ENCODE results near the gene NANOS2. TPM values are rescaled to one million over a fixed set of nuclear protein-coding genes. Genes with fewer than 3 reads are reported as not detected.
"Not testable (repeated sequence)": the region's sequence is repeated elsewhere in the genome, so short reads cannot be mapped to it uniquely, and the experiment has no call there.

NANOS2 gene
- total RNA-seq, 1 donor from 2014 or later: not detected

DNA sequence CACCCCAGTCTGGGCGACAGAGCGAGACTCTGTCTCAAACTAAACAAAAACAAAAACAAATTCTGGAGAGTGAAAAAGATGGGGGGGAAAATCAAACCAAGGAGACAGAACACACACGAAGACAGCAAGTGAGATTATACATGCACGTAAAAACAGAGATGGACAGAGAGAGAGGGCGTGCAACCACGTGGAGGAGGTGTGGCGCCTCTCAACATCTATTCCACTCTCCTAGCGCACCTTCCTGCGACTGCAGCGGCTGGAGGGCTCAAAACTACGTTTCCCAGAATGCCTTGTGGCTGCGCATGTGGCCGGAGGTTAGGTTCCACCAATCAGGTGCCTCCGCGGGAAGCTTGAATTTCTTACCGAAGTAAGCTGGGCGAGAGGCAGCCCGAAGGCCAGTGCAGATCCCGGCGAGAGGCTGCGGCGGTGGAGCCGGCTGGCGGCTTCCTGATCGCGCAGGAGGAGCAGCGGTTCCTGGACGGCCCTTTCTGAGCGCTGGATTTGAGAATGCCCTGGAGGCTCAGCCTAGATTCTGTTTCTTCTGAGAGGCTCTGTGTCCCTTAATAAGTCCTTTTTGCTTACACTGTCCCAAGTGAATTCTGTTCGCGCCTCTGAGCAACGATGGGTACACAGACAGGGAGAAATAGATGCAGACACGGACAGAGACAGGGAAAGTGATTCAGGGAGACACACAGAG lies 13.1 kb upstream of the NANOS2 start:
- DNase-seq: peak; percentile 94

DNA sequence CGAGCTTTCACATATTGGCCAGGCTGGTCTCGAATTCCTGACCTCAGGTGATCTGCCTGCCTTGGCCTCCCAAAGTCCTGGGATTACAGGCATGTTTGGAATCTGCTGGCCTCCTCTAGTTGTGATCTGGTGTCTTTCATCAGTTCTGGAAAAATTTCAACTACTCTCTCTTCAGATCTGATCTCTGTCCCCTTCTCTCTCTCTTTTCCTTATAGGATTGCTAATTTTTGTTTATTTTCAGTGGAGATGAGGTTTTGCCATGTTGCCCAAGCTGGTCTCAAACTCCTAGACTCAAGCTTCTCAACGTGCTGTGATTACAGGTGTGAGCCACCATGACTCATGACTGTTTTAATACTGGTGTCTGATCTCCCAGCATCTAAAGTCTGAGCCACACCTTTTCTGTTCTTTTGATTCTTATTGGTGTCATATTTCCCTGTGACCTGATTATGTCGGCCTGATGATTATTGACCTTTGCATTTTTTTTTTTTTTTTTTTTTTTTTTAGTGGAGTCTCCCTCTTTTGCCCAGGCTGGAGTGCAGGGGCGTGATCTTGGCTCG lies 10.4 kb upstream of the NANOS2 start:
- no peak for DNase-seq

DNA sequence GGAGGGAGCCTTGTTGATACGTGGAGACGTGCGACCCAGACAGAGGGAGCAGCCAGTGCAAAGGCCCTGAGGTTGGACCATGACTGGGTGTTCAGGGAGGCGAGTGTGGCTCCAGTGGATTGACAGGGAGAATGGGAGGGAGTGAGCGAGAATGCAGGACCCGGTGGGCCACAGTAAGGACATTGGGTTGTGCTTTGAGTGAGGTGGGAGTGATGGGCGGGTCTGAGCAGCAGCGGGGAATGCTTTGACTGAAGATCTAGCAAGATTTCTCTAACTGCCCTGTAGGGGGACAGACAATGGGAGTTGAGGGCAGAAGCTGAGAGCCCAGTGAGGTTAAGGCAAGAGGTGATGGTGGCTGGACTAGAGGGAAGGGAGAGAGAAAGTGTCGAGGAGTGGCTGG lies 7.7 kb upstream of the NANOS2 start:
- DNase-seq: peak; percentile 26

DNA sequence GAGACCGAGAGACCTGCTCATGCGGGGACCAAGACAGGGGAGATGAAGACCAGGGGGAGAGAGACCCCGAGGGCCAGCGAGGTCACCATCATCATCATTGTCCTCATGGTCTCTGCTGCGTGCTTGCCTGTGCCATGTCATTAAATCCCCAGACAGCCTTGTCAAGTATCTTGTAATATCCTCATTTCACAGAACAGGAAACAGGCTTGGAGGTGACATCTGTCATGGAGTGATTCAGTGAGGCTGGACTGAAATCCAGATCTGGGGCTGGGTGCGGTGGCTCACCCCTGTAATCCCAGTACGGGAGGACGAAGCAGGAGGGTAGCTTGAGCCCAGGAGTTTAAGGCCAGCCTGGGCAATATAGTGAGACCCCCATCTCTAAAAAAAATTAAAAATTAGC lies 5.9 kb upstream of the NANOS2 start:
- DNase-seq: no peak

DNA sequence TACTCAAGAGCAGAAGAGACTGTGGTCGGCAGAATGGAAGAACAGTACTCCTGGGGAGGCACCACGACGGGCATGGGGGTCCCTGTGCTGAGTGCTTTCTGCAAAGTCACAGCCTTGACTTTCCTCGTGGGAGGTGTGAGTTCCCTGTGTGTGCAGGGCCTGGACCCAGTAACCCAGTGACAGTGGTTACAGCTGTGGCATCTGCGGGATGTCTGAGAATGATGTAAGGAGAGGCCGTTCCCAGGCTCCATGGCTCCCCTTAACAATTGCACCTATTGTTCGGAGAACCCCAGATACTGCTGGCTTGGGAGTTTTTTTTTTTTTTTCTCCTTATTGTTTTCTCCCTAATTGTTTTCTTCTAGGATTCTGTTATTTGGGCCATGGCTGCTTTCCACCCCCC lies 5.1 kb upstream of the NANOS2 start:
- DNase-seq: no peak

DNA sequence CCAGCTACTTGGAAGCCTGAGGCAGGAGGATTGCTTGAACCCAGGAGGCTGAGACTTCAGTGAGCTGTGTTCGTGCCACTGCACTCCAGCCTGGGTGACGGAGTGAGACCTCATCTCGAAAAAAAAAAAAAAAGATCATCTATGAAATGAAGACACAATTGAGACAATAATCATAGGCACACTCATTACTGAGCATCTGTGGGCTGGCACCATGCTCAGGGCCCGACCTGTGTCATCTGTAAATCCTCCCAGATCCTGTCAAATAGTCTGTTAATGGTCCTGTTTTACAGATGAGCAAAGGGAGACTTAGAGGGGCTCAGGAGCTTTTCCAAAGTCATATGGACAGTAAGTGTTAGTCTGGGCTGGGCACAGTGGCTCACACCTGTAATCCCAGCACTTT lies 4.1 kb upstream of the NANOS2 start:
- DNase-seq: no peak

DNA sequence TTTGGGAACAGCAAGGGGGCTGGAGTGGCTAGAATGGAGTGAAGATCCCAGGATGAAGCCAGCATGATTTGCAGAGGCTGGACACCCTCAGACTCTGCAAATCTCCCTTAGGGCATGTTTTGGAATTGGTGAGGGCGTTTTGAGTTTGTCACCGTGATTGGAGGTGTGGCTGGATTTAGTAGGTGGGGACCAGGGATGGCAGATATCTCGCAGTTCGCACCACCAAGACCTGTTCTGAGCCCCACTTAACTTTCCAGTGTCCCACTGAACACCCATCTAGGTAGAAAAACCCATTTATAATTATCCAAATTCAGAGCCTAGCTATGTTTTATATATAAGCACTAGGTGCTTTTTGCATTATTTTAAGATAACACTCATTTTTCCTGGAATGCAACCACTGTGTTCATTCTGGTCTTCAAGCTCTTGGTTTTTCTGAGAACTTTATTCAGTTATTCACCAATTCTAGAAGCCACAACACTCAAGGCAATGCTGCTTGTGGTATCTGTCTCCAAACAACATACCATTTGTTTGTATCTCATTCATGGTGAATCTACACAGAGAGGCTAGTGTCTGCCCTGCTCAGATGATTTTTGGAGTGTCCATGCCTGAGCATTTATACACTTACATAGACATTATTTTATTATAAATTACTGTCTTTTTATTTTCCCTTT lies 3.0 kb upstream of the NANOS2 start:
- no peak for DNase-seq

DNA sequence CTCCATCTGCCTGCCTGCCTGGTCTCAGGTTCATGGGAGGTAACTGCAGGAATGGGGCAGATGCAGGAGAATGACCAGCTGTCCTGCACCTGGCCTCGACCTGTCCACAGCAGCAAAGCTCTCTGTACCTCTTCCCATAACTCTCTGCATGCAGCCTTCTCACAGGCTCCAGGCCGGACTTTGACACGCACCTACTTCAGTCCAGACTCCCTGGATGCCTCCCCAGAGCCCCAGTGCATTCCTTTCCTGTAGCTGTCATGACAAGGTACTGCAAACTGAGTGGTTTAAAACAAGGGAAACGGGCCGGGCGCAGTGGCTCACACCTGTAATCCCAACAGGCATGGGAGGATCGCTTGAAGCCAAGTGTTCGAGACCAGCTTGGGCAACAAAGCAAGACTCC lies 3.3 kb downstream of the NANOS2 start:
- DNase-seq: no peak

DNA sequence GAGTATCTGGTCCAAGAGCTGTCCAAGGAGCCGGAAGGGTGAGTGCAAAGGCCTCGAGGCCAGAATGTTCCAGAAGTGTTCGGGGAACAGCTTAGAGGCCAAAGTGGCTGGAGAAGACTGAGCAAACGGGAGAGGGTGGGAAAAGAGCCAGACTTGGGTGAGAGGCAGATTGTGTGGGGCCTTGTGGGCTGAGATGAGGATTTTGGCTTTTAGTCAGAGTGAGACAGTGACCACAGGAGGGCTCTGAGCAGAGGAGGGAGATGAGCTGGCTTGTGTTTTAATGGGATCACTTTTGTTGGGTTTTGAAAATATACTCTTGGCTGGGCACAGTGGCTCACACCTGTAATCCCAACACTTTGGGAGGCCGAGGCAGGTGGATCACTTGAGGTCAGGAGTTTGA lies 5.6 kb downstream of the NANOS2 start:
- DNase-seq: no peak

DNA sequence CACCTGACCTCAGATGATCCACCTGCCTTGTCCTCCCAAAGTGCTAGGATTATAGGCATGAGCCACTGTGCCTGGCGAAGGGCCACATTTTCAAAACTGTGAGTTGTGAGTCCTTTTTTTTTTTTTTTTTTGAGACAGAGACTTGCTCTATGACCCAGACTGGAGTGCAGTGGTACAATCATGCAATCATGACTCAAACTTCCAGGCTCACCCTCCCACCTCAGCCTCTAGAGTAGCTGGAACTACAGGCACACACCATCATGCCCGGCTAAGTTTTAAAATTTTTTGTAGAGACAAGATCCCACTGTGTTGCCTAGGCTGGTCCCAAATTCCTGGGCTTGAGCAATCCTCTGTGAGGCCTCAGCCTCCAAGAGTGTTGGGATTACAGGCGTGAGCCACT lies 8.4 kb downstream of the NANOS2 start:
- no peak for DNase-seq

DNA sequence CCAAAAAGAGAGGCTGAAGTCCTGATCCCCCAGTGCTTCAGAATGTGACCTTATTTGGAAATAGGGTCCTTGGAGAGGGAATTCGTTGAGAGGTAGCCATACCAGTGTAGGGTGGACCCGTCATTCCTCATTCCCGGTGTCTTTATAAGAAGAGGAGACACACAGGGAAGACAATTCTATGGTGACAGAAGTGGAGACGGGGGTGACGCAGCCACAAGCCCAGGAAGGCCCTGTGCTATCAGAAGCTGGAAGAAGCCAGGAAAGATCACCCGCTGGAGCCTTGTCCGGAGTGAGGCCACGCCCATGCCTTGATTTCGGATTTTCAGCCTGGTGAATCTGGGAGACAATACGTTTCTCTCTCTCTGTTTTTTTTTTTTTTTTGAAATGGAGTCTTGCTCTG lies 9.6 kb downstream of the NANOS2 start:
- no peak for DNase-seq

DNA sequence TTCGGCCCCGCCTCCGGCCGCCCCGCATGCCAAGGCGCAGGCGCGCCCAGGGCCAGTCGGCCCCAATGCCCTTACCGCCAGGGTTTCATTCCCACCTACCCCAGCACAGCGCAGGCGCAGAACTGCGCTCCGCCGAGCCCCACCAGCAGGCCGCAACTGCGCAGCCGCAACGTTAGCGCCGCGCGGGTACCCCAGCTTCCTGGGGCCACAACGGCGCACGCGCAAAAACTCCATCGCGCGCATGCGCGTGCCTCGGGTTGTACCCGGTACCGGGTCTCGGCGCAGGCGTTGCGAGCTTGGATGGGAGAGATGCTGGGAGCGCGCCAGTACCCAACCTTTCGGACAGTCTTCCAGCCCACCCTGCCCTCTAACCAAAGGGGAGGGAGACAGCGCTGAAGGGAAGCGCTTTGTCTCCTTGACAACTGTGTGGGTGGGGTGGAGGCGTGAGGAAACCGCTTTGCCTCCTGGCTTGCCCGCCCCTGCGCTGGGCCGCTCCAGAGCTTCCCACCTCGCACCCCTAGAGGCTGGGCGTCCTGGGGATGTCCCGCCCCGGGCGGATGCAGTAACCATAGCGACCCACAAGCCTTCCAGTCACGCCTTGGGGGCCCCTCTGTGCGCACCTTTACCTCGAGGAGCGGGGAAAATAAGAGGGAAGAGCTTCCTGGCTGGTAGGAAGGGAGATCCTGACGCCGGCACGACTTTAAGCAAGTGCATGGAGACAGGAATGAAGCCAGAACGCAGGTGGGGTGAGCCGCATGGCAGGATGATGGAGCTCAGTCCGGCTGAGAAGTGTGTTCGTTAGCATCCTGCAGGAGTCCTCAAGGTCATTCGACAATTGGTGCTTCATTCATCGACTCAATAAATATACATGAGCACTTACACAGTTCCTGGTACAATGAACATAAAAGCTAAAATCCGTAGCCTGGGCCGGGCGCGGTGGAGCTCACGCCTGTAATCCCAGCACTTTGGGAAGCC lies 11.6 kb downstream of the NANOS2 start:
- DNase-seq: peak; percentile 98

DNA sequence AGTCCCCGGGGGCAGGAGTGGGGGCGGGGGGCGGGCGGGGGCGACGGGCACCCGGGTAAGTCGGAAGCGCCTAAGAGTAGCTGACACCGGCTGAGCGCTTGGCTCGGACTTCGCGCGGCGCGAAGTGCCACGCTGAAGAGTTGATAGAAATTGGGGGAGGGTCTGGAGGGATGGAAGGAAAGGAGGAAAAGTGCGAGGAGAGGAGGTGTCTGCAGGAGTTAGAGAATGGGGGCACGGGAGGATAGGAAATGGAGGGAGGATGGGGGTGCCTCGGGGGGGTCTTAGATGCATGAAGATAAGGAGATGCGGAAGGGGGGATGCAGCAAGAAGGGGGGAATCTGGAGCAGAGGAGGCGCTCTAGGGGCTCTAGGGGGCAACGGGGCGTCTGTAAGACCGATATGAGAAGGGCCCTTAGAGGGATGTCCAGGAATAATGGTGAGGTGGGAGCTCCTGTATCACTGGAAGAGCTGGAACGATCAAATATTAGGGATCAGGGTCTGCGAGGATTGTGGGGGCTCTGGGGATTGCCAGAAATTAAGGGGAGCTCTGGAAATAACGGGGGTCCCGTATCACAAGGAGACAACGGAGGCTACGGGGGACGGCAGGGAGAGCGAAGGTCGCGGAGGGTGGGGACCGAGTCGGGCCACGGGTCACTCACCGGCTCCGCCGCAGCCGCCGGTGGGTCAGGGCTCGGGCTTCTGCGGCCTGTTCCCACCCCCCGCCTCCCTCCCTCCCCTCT lies 12.5 kb downstream of the NANOS2 start, which contains the start of gene MYPOP:
Gene MYPOP, minus strand, starts transcription at position 702 of the 739 bp plus-strand sequence. CDS start 840 bp downstream, outside the sequence.
- peak; percentile 14 for DNase-seq

DNA sequence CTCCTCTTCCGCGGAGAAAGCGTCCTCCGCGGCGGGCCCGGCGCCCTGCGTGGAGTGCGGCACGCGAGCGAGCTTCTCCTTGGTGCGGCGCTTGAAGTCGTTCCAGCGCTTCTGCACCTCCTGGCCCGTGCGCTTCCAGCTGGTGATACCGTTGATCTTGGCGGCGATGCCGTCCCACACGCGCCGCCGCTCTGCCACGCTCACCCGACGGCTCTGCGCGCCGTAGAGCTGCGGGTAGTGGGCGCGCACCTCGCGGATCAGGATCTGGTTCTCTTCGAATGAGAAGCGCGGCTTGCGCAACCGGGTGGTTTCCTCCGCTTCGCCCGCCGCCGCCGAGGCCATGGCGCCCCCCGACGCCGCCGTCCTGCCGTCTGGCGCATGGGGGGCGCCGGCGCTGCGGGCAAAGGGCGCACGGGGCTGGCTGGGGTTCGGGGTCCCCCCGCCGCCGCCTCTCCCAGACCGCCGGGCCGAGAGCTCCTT lies 13.1 kb downstream of the NANOS2 start:
- peak; percentile 47 for DNase-seq

DNA sequence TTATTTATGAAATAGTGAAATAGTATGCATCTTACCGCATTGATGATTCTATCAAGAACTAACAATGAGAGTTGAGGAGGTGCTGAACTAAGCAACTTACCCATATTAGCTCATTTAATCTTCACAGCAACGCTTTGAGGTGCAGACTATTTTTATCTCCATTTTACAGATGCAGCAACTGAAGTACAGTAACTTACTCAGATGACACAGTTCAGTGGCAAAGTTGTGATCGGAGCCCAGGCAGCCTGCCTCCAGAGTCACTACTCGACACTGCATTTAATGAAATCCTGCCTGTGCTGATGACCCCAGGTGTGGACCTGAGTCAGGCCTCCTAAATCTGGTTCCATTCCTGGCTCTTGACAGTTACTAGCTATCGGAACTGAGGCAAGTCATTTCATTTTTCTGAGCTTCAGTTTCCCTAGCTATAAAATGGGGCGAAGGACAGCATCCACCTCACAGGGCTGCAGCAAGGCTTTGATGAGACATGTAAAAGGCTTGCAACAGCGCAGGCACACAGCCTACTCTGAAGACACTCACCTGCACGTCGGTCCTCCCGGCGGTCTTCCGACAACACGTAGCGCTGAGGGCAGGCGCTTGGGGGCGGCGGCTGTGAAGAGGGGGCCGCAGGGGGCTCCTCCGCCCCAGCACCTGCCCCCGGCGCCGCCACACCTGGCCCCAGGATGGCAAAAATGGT lies 13.7 kb downstream of the NANOS2 start:
- DNase-seq: no peak

DNA sequence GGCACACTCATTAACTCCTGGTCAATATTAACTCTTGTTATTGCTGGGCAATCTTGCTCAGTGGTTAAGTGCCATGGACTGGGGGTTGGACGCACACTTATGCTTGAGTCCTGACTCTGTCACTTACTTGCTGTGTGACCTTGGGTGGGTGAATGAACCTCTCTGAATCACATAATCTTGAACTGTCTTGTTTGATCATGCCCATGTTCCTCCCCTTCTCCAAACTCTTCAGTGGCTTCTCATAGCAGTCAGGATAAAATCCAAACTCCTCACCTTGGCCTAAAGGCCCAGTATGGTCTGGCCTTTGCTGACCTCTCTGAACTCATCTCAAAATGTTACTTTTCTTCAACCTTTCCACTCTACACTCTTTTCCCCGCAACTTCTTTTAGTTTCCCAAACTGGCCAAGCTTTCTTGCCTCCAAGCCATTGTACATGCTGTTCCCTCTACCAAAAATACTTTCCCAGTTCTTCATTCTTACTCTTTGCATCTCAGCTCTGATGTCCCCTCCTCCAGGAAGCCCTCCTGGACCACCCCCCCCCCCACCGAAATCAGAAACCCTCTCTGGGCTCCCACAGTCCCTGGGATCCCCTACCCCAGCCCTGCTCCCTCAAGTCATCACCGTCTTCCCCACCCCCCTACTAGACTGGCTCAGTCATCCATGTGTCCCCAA lies 14.5 kb downstream of the NANOS2 start:
- DNase-seq: no peak

DNA sequence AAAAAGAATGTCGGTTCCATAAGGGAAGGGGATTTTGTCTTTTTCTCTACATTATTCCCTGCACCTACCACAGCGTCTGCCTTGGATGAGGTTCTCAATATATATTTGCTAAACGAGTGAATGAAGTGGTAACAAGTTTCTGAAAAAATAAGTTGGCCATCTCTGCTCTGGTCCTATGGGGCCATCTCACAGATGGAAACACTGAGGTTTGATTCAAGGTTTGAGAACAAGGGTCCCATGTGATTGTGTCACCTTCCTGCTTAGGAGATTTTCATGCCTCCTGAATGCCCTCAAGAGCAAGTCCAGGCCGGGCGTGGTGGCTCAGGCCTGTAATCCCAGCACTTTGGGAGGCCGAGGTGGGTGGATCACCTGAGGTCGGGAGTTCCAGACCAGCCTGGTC lies 15.3 kb downstream of the NANOS2 start:
- DNase-seq: no peak

DNA sequence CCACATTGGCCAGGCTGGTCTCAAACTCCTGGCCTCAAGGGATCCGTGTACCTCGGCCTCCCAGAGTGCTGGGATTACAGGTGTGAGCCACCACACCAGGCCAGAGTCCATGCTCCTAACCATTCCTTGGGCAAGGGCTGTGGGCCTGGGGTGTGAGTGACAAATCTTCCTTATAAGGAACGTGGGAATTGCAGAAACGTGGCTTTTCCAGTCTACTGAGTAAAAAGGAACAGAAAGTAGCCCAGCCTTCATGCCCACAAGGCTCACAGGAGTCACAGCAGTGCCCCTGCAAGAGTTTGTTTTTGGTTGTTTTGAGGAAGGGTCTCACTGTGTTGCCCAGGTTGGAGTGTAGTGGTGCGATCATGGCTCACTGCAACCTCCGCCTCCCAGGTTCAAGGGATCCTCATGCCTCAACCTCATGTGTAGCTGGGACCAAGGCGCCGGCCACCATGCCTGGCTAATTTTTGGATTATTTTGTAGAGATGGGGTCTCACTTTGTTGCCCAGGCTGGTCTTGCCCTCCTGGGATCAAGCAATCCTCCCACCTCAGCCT lies 17.2 kb downstream of the NANOS2 start:
- no peak for DNase-seq

DNA sequence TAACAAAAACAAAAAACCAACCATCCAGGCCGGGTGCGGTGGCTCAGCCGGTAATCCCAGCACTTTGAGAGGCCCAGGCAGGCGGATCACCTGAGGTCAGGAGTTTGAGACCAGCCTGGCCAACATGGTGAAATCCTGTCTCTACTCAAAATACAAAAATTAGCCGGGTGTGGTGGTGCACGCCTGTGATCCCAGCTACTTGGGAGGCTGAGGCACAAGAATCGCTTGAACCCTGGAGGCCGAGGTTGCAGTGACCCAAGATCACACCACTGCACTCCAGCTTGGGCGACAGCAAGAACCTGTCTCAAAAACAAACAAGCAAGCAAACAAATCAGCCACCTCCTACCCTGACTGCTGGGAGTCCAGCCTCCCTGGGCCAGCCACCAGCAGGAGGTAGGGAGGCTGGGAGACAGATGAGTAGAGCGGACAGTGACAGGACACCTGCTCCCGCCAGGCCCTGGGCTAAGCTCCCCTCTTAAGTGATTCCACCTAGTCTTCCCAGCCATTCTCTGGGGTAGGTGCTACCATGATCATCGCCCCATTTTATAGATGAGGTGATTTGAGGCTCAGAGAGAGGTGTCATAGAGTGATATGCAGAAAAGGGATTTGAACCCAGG lies 18.5 kb downstream of the NANOS2 start:
- DNase-seq: not testable (repeated sequence)

DNA sequence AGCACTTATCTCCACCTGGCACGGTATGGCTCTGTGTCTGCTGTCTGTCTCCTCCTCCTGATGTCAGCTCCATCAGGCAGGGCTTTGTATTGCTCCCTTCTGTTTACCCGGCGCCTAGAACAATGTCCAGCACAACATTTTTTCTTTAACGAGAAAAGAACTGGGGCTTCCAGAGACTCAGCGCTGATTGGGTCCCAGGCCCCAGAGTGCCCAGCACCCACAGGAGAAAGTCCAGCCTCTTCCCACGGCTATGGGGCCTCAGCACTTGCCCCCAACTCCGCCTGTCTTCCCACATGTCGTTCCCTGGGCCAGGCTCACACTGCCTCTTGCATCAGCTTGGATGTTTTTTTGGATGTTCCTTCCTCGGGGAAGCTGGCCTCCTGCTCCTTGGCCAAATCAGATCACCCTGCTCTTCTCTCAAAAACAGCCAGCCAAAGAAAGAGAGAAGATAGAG lies 19.0 kb downstream of the NANOS2 start:
- DNase-seq: no peak
